Coronary artery (tissue), 2 donors: Measurements from ENCODE around the gene CCDC124.

Experiments
- DNase-seq: peaks from one replicate; pipeline ENCODE4 v3.0.0-alpha.2; 2017; ENCODE audit warnings: low spot score
- H3K27ac ChIP-seq, 2 donors: fragments of 200-600 bp; sonication (generic); one replicate each; pipeline ENCODE4 v1.5.1; 2016 to 2019
- H3K4me3 ChIP-seq: fragments of 200-600 bp; sonication (generic); 2 replicates; pipeline ENCODE4 v1.5.1; 2016; ENCODE audit warnings: mild to moderate bottlenecking, moderate library complexity
- TF ChIP-seq, protein P1 (sequence below): fragments of 200-600 bp; sonication (generic); IDR thresholded peaks from one replicate; pipeline ENCODE4 v1.5.1; 2019; ENCODE audit warnings: antibody characterized with exemption

Gene CCDC124

DNA sequence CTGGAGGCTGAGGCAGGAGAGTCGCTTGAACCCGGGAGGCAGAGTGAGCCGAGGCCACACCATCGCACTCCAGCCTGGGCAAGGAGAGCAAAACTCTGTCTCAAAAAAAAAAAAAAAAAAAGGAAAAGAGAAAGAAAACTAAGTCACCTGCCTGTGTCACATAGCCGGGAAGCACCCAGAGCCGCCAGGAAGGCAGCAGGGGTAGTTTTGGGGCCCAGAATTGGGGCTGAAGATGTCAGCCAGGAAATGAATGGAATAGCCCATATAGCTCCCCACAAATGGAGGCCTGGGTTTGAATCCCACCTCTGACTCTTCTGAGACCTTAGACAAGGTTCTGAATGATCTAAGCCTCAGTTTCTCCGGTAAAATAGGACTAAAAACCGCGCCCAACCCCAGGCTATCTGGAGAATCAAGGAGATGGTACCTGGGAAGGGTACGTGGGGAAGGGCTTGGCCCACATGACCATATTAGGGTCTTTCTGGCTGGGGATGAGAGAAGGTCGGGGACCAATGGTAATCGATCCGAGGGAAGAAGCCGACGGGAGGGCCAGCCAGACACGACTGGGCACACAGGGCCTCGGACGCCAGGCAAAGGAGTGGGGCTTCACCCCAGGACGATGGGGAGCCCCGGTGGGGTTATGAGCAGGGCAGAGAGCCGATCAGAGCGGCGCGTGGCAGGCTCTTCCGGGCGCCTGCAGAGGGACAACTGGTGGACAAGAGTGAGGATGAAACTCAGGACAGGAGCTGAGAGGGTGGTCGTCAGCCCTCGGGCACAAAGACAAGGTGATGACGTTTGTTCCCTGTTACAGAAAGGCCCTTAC lies 14.4 kb downstream of the CCDC124 start:
- TF ChIP-seq, protein P1, sequence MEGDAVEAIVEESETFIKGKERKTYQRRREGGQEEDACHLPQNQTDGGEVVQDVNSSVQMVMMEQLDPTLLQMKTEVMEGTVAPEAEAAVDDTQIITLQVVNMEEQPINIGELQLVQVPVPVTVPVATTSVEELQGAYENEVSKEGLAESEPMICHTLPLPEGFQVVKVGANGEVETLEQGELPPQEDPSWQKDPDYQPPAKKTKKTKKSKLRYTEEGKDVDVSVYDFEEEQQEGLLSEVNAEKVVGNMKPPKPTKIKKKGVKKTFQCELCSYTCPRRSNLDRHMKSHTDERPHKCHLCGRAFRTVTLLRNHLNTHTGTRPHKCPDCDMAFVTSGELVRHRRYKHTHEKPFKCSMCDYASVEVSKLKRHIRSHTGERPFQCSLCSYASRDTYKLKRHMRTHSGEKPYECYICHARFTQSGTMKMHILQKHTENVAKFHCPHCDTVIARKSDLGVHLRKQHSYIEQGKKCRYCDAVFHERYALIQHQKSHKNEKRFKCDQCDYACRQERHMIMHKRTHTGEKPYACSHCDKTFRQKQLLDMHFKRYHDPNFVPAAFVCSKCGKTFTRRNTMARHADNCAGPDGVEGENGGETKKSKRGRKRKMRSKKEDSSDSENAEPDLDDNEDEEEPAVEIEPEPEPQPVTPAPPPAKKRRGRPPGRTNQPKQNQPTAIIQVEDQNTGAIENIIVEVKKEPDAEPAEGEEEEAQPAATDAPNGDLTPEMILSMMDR: no peak
- DNase-seq: peak; percentile 74

GRCh38 chr19:17947815-17948513 lies 15.1 kb downstream of the CCDC124 start:
- TF ChIP-seq, protein P1: no peak
- peak; percentile 89 for DNase-seq
- peak overlapping the region; percentile 15 to 58 for H3K27ac ChIP-seq
- H3K4me3 ChIP-seq: peak overlapping the region; percentile 78

More for the DNA sequence above, 14.4 kb downstream of the CCDC124 start:
- Histone ChIP-seq H3K4me3 (peak overlapping the region; percentile 78), H3K27ac (peak overlapping the region; percentile 15 to 58)

DNA sequence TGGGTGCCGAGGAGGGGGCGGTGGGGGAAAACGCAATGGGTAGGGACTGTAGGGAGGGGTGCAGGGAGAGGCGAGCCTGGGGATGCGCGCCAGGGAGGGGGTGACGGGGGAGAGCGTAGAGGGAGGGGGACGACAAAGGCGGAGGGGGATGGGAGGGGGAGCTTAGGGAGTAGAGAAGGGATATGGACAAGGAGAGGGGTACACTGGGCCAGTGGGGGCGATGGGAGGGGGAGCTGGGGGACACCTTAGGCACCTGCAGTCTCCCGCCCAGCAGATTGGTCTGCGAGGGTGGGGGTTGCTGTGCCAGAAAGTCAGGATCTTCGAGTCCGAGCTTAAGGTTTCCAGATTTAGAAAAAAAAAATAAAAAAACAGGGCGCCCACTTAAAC lies 15.7 kb downstream of the CCDC124 start:
- no peak overlapping the region for H3K27ac ChIP-seq

GRCh38 chr19:17948931-17949930 lies 16.4 kb downstream of the CCDC124 start:
- Histone ChIP-seq H3K4me3 (peak overlapping the region; percentile 78), H3K27ac (no peak overlapping the region)
- DNase-seq: no peak
- TF ChIP-seq, protein P1: no peak

More for the DNA sequence above, 15.7 kb downstream of the CCDC124 start:
- TF ChIP-seq, protein P1: no peak
- peak overlapping the region; percentile 78 for H3K4me3 ChIP-seq
- DNase-seq: no peak

GRCh38 chr19:17949956-17950309 lies 17.1 kb downstream of the CCDC124 start:
- Histone ChIP-seq H3K27ac (no peak overlapping the region), H3K4me3 (peak overlapping the region; percentile 78)
- no peak for DNase-seq
- TF ChIP-seq, protein P1: no peak

- TF ChIP-seq, protein P1: no peak
- no peak for DNase-seq
- H3K4me3 ChIP-seq: peak overlapping the region; percentile 78
- H3K27ac ChIP-seq: no peak overlapping the region
These were observed 17.7 kb downstream of the CCDC124 start for GRCh38 chr19:17950310-17951156.
